HFF-Myc (cell line): ENCODE data around the gene CYP2F1.

Experiments
- DNase-seq: peaks from one replicate; pipeline ENCODE4 v3.0.0-alpha.2; 2011; ENCODE audit warnings: low read depth; ENCODE audit errors: extremely low read depth
- H3K4me3 ChIP-seq: replicated peaks from 2 replicates; pipeline ENCODE4 v1.5.1; 2011; ENCODE audit warnings: low read depth, mild to moderate bottlenecking, control low read depth, low read length
- TF ChIP-seq, protein P1 (sequence below): IDR thresholded peaks from 2 replicates; pipeline ENCODE4 v1.5.1; 2012; ENCODE audit warnings: mild to moderate bottlenecking, low read depth, low read length, control low read depth; ENCODE audit errors: missing control alignments

Gene CYP2F1, protein sequence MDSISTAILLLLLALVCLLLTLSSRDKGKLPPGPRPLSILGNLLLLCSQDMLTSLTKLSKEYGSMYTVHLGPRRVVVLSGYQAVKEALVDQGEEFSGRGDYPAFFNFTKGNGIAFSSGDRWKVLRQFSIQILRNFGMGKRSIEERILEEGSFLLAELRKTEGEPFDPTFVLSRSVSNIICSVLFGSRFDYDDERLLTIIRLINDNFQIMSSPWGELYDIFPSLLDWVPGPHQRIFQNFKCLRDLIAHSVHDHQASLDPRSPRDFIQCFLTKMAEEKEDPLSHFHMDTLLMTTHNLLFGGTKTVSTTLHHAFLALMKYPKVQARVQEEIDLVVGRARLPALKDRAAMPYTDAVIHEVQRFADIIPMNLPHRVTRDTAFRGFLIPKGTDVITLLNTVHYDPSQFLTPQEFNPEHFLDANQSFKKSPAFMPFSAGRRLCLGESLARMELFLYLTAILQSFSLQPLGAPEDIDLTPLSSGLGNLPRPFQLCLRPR

DNA sequence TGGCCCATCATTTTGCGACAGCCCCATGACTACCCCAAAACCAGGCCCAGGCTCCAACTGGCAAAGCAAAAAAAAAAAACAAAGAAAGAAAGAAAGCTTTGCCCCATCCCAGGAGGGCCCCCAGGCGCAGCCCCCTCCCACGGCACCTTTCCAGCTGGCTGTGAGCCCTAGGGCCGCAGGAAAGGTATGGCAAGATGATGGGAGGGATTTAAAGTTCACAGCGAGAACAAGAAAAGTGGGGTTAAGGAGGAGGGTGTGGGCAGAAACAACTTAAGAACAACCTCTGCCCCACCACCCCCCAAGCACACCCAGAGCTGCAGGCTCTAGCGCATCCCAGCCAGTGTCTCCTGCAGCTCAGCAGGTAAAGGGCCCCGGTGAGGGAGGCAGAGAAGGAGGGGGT, at the start of gene CYP2F1:
TSS of gene CYP2F1 (plus strand) at position 301 of the 400 bp plus-strand sequence. CDS start 1,757 bp downstream, outside the sequence.
- H3K4me3 ChIP-seq: no peak within 1 kb of the TSS
- TF ChIP-seq, protein P1, sequence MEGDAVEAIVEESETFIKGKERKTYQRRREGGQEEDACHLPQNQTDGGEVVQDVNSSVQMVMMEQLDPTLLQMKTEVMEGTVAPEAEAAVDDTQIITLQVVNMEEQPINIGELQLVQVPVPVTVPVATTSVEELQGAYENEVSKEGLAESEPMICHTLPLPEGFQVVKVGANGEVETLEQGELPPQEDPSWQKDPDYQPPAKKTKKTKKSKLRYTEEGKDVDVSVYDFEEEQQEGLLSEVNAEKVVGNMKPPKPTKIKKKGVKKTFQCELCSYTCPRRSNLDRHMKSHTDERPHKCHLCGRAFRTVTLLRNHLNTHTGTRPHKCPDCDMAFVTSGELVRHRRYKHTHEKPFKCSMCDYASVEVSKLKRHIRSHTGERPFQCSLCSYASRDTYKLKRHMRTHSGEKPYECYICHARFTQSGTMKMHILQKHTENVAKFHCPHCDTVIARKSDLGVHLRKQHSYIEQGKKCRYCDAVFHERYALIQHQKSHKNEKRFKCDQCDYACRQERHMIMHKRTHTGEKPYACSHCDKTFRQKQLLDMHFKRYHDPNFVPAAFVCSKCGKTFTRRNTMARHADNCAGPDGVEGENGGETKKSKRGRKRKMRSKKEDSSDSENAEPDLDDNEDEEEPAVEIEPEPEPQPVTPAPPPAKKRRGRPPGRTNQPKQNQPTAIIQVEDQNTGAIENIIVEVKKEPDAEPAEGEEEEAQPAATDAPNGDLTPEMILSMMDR: no peak
- no peak for DNase-seq

- peak; percentile 16 for DNase-seq
- TF ChIP-seq, protein P1: no peak
These were observed 49.2 kb upstream of the CYP2F1 start for GRCh38 chr19:41064974-41065569.

GRCh38 chr19:41076286-41076685, 37.9 kb upstream of the CYP2F1 start:
- no peak overlapping the region for H3K4me3 ChIP-seq
- TF ChIP-seq, protein P1: no peak
- no peak for DNase-seq

More at GRCh38 chr19:41064974-41065569, 49.2 kb upstream of the CYP2F1 start:
- H3K4me3 ChIP-seq: no peak overlapping the region

- DNase-seq: no peak
- H3K4me3 ChIP-seq: no peak overlapping the region
- TF ChIP-seq, protein P1: no peak
These were observed 30.7 kb upstream of the CYP2F1 start for GRCh38 chr19:41083516-41083915.

GRCh38 chr19:41085748-41086415, 28.4 kb upstream of the CYP2F1 start:
- TF ChIP-seq, protein P1: no peak

GRCh38 chr19:41088151-41088550, 26.1 kb upstream of the CYP2F1 start, which contains the start of gene CYP2A13:
Gene CYP2A13, plus strand, starts transcription at chr19:41088451. Its CDS starts 21 bp downstream, at chr19:41088472.
- no peak within 1 kb of the TSS for H3K4me3 ChIP-seq
- no peak for DNase-seq
- TF ChIP-seq, protein P1: no peak

More at GRCh38 chr19:41085748-41086415, 28.4 kb upstream of the CYP2F1 start:
- no peak for DNase-seq
- H3K4me3 ChIP-seq: no peak overlapping the region
